Type B pancreatic cell (in vitro differentiated cells): ENCODE results near the gene GFPT1. TPM values are rescaled to one million over a fixed set of nuclear protein-coding genes. Genes with fewer than 3 reads are reported as not detected.

Source experiments
- DNase-seq: peaks from one replicate; pipeline ENCODE4 v3.0.0; 2021; ENCODE audit warnings: mixed read lengths; ENCODE audit not compliant: unreplicated experiment; ENCODE audit errors: extremely low spot score
- H3K27ac Mint-ChIP-seq: 2 replicates; pipeline ENCODE4 v1.8.0; 2021; ENCODE audit warnings: mild to moderate bottlenecking, mixed read lengths
- H3K27me3 Mint-ChIP-seq: 2 replicates; pipeline ENCODE4 v1.8.0; 2021; ENCODE audit warnings: mixed read lengths
- H3K36me3 Mint-ChIP-seq: 2 replicates; pipeline ENCODE4 v1.8.0; 2021; ENCODE audit warnings: mixed read lengths
- H3K4me1 Mint-ChIP-seq: one replicate; pipeline ENCODE4 v1.8.0; 2021; ENCODE audit warnings: mixed read lengths; ENCODE audit not compliant: unreplicated experiment
- H3K4me3 Mint-ChIP-seq: 2 replicates; pipeline ENCODE4 v1.8.0; 2021; ENCODE audit warnings: mild to moderate bottlenecking, mixed read lengths
- H3K9me3 Mint-ChIP-seq: 2 replicates; pipeline ENCODE4 v1.8.0; 2021; ENCODE audit warnings: mixed read lengths
- total RNA-seq: library from RNA; stranded (reverse); gene quantifications from 2 replicates; pipeline ENCODE4 v1.2.1, GENCODE V29; 2021; ENCODE audit warnings: low replicate concordance
- TF ChIP-seq, protein P1 (sequence below): fragments of 200-600 bp; sonication (generic); conservative IDR thresholded peaks from 2 replicates; pipeline ENCODE4 v1.5.0; 2021; ENCODE audit warnings: antibody characterized with exemption, mild to moderate bottlenecking

Gene GFPT1
- total RNA-seq, 1 donor from 2014 or later: 46.0 TPM

DNA sequence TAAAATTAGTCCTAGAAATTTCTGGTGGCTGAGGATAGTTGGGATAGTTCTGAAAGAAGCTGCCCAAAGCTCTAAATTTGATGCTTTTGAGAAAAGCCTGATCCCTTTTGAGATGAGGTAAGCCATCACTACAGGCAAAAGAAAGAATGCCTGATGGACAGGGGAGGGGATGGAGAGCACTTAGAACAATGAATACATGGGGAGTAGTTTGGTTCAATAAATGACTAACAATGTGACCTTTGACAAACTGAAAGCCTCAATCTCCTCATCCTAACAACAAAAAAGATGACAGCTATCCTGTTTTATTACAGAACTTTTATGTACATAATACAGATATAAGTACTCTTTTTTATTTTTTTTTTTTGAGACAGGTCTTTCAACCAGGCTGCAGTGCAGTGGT is 42.7 kb downstream of the GFPT1 start:
- DNase-seq: no peak
- H3K36me3 Mint-ChIP-seq: peaks cover 33% of the 10 kb centered on the region
- TF ChIP-seq, protein P1, sequence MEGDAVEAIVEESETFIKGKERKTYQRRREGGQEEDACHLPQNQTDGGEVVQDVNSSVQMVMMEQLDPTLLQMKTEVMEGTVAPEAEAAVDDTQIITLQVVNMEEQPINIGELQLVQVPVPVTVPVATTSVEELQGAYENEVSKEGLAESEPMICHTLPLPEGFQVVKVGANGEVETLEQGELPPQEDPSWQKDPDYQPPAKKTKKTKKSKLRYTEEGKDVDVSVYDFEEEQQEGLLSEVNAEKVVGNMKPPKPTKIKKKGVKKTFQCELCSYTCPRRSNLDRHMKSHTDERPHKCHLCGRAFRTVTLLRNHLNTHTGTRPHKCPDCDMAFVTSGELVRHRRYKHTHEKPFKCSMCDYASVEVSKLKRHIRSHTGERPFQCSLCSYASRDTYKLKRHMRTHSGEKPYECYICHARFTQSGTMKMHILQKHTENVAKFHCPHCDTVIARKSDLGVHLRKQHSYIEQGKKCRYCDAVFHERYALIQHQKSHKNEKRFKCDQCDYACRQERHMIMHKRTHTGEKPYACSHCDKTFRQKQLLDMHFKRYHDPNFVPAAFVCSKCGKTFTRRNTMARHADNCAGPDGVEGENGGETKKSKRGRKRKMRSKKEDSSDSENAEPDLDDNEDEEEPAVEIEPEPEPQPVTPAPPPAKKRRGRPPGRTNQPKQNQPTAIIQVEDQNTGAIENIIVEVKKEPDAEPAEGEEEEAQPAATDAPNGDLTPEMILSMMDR: no peak
- H3K4me3 Mint-ChIP-seq: no peak overlapping the region
- H3K9me3 Mint-ChIP-seq: no peaks in the 10 kb centered on the region
- no peaks in the 10 kb centered on the region for H3K27me3 Mint-ChIP-seq
- H3K4me1 Mint-ChIP-seq: no peaks in the 10 kb centered on the region
- H3K27ac Mint-ChIP-seq: peak overlapping the region; percentile 84

DNA sequence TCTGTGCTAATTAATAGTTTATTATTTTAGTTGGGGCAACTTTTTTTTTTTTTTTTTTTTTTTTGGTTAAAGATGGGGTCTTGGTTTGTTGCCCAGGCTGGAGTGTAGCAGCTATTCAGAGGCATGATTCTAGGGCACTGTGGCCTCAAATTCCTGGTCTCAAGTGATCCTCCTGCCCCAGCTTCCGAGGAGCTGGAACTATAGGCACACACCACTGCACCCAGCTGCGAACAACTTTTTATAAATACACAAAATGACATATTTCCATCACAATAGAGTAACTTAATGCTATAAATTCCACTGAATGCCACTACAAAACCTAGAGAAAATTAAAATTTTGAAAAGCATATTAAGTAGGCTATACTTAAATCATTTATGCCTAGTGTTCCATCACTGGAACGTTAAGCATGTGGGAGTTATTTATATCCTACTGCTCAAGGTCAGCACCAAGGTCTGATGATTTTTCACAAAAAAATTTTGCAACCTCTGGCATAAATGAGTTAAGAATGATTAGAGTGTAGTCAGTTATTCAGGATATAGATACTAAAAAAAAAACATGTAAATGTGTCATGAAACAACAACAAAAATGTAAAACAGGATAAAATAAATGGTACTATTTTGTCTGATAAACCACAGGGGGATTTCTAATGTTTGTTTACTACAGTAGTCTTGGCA is 46.8 kb downstream of the GFPT1 start:
- Mint-ChIP-seq H3K27ac (no peak overlapping the region), H3K27me3 (no peaks in the 10 kb centered on the region), H3K4me1 (no peaks in the 10 kb centered on the region), H3K4me3 (no peak overlapping the region), H3K9me3 (no peaks in the 10 kb centered on the region), H3K36me3 (peaks cover 42% of the 10 kb centered on the region)
- DNase-seq: no peak
- TF ChIP-seq, protein P1: no peak

DNA sequence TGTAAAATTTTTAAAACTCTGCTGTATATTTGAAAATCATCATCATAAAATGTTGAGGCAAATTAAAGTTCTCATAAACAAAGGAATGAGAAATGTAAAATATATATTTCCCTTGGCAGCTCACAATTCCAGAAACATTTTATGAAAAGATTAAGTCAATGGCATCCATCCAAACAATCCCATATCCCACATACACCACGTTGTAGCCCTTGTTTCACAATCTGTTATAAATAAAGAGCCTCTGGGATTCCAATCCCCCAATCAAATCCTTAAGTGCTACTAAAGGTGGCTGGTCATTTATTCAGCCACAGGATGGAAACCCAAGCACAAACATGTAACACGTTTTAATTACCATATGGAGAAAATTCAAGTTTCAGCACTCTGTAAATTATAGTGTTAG is 51.7 kb downstream of the GFPT1 start:
- no peak for DNase-seq
- Mint-ChIP-seq H3K27ac (no peak overlapping the region), H3K4me1 (no peaks in the 10 kb centered on the region), H3K27me3 (no peaks in the 10 kb centered on the region), H3K36me3 (peaks cover 39% of the 10 kb centered on the region), H3K9me3 (no peaks in the 10 kb centered on the region), H3K4me3 (no peak overlapping the region)
- TF ChIP-seq, protein P1: no peak

DNA sequence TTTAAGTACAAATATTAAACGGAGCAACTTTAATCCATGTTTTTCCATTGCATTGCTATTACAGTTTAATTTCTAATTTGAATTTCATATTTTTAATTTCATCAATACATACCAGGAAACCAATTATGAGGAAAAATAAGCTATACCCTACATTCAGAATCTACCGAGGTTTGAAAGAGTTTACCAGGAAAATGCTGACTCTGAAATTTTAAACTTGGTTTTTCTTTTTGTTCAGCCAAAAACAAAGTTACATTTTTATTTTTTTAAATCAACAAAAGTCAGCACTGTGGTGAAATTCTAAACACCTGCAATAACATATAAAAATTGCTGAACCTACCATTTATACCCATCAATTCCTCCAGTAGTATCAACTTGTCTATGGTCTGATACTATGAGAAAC is 53.7 kb downstream of the GFPT1 start:
- Mint-ChIP-seq H3K27me3 (no peaks in the 10 kb centered on the region), H3K9me3 (no peaks in the 10 kb centered on the region), H3K4me3 (no peak overlapping the region), H3K4me1 (no peaks in the 10 kb centered on the region), H3K27ac (no peak overlapping the region), H3K36me3 (peaks cover 38% of the 10 kb centered on the region)
- TF ChIP-seq, protein P1: no peak
- DNase-seq: no peak

DNA sequence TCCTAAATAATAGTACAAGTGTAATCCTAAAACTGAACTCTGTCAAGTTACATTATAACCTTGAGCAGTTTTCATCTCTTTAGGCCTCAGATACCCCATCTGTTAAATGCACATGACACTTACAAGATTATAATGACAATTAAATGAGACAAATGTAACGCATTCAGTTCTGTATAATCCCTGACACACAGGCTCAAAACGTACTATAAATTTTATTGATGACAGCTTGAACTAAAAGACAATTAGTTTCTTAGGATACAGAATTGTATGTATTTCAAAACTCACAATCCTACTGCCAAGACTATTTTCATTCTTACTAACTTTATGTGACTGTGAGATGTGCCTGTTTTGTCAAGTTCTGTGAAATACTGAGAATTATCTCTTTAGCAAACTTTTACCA is 56.2 kb downstream of the GFPT1 start:
- H3K4me1 Mint-ChIP-seq: no peaks in the 10 kb centered on the region
- H3K9me3 Mint-ChIP-seq: no peaks in the 10 kb centered on the region
- H3K36me3 Mint-ChIP-seq: peaks cover 35% of the 10 kb centered on the region
- no peaks in the 10 kb centered on the region for H3K27me3 Mint-ChIP-seq
- TF ChIP-seq, protein P1: no peak
- DNase-seq: no peak
- H3K4me3 Mint-ChIP-seq: no peak overlapping the region
- no peak overlapping the region for H3K27ac Mint-ChIP-seq
